ENCODE data around the gene HOXA10. TPM values are rescaled to one million over a fixed set of nuclear protein-coding genes. Genes with fewer than 3 reads are reported as not detected.

Gene HOXA10
- total and polyA plus RNA-seq, 4 donors = 1.5 to 11.2 (median 3.5) TPM

DNA sequence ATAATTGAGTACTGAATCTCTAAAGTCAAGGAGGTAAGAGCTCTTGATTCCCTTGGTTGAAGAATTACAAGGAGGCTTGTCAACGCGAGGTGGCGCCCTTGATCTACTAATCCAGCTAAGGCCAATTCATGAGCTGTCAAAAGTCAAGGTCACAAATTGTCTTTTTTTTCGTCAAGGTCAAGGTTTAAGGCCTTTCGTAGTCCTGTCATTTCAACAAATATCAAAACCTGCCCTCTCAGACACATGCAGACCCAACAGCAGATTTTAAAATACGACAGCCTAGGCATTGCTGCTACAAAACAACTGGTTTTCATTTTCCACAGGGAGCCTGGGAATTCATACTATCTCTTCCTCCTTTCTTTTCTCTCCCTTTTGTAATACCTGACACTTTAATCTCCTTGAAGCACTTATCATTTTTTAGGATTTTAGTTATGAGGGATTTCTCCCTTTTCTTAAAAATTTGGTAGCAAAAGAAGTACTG, 22.2 kb upstream of the HOXA10 start:
- intact Hi-C loops (cut with DNase I) = loop anchor here (5.0 to 10.0 kb wide), 4 partner anchors 718 to 898 kb away; no protein-coding TSS in a partner anchor
- Histone ChIP-seq H3K36me3 (ENCODE audit: control insufficient read depth in 1 of 2, insufficient read depth in 2 of 2, low read length in 1 of 2) (no peaks in the 10 kb centered on the region), H3K9me3 (ENCODE audit: control insufficient read depth, low read length) (no peaks in the 10 kb centered on the region), H3K27me3 (ENCODE audit: control insufficient read depth in 1 of 2, insufficient read depth in 2 of 2, low read length in 1 of 2) (peaks cover 0 to 2% of the 10 kb centered on the region in 2 donors), H3K4me3 (ENCODE audit: low read length in 2 of 2) (no peak overlapping the region), H3K4me1 (ENCODE audit: control insufficient read depth in 1 of 2, insufficient read depth in 2 of 2, low read length in 2 of 2) (no peaks in the 10 kb centered on the region), H3K27ac (ENCODE audit: low read depth in 1 of 2, low read length in 2 of 2) (no peak overlapping the region)
- DNase-seq (peak; percentile 88 to 95), ATAC-seq (ENCODE audit: low FRiP score) (peak; percentile 71)
- WGBS, 2 donors = 4 to 5% methylated on average over 6 of the region's 6 CpGs

DNA sequence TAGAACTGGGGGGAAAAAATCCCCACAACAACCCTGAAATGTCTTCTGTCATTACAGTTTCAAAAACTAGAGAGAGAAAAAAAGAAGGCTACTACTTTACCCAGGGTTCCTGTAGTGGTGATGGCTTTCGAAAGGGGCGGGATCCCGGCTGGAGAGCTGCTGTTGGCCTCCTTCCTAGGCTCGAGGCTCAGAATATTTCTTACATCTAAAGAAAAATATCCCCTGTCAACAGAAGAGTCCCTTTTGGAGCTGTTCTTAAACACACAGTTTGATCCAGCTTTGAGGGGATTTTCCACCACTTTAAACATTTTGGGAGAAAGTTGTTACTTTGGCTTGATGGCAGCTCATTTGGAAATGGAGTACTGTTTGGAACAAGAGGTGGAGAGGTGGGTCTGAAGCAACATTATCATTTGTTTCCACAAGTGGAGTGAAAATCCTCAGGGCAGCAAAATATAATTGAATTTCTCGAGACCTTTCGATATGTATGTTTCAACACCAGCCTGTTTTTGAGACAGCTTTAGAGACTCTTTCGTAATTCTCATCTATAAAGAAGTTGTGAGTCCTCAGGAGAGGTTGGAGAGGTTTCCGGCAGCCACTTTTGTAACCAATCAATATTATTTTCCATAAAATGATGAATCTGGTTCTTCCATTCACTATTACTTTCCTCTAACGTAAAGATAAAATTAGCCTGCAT, 20.7 kb upstream of the HOXA10 start:
- Histone ChIP-seq H3K27ac (ENCODE audit: low read depth in 1 of 2, low read length in 2 of 2) (no peak overlapping the region), H3K27me3 (ENCODE audit: control insufficient read depth in 1 of 2, insufficient read depth in 2 of 2, low read length in 1 of 2) (peaks cover 0 to 2% of the 10 kb centered on the region in 2 donors), H3K9me3 (ENCODE audit: control insufficient read depth, low read length) (no peaks in the 10 kb centered on the region), H3K36me3 (ENCODE audit: control insufficient read depth in 1 of 2, insufficient read depth in 2 of 2, low read length in 1 of 2) (no peaks in the 10 kb centered on the region), H3K4me3 (ENCODE audit: low read length in 2 of 2) (no peak overlapping the region), H3K4me1 (ENCODE audit: control insufficient read depth in 1 of 2, insufficient read depth in 2 of 2, low read length in 2 of 2) (no peaks in the 10 kb centered on the region)
- DNase-seq (no peak), ATAC-seq (ENCODE audit: low FRiP score) (no peak)
- intact Hi-C loops (cut with DNase I) = loop anchor here (5.0 to 10.0 kb wide), 4 partner anchors 720 to 900 kb away; no protein-coding TSS in a partner anchor
- 34 to 41% methylated on average over 9 of the region's 9 CpGs for WGBS, 2 donors

DNA sequence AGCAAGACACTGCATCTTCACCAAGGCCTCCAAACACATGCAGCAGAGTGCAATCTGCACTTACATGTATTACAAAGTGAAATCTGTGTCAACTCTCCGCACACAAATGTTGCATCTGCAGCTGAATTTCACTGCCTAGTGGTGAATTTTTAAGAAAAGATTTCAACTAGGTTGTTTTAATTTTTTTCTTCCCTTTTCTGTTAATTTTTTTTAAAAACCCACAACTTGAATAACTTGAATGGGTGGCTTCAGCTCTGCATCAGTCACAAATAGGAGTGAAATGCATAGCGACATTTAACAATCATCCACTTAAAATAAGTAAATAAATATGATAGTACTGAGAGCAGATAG, 19.9 kb upstream of the HOXA10 start:
- Histone ChIP-seq H3K9me3 (ENCODE audit: control insufficient read depth, low read length) (no peaks in the 10 kb centered on the region), H3K27ac (ENCODE audit: low read depth in 1 of 2, low read length in 2 of 2) (no peak overlapping the region), H3K36me3 (ENCODE audit: control insufficient read depth in 1 of 2, insufficient read depth in 2 of 2, low read length in 1 of 2) (no peaks in the 10 kb centered on the region), H3K4me3 (ENCODE audit: low read length in 2 of 2) (no peak overlapping the region), H3K4me1 (ENCODE audit: control insufficient read depth in 1 of 2, insufficient read depth in 2 of 2, low read length in 2 of 2) (no peaks in the 10 kb centered on the region), H3K27me3 (ENCODE audit: control insufficient read depth in 1 of 2, insufficient read depth in 2 of 2, low read length in 1 of 2) (peaks cover 0 to 2% of the 10 kb centered on the region in 2 donors)
- ATAC-seq (ENCODE audit: low FRiP score) (no peak), DNase-seq (no peak)
- WGBS, 2 donors = 61 to 75% methylated on average over 2 of the region's 2 CpGs
- intact Hi-C loops (cut with DNase I) = loop anchor here (10.0 kb wide), 2 partner anchors 721 to 901 kb away; no protein-coding TSS in a partner anchor

DNA sequence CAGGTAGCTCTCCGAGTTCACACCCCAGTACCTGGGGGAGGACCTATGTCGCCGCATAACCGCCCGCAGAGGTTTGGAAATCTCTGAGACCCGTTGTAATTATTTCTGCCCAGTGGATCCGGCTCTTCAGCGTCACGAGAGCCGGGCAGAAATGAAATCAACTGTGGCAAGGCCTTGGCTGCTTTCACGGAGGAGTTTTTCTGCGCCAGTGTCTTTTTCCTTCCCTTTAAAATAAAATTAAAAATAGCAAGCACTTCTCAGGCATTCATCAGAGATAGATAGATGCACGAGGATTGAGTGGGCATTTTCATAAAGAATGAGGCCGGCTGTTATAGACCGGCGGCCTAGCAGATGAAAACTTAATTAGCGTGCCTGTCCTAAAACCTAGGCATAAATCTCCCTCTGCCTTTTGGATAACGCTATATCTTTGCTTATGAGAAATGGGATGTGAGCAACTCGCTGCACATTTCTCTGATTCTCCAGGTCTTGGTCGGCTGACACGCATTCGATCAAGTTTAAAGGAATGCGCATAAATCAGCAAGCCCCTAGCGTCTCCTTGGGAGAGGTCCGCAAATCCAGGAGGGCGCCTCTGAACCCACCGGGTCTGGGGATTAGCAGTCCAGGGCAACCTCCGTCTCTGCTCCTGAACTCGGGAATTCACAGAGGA, 19.3 kb upstream of the HOXA10 start:
- Histone ChIP-seq H3K9me3 (ENCODE audit: control insufficient read depth, low read length) (no peaks in the 10 kb centered on the region), H3K27me3 (ENCODE audit: control insufficient read depth in 1 of 2, insufficient read depth in 2 of 2, low read length in 1 of 2) (peaks cover 0 to 2% of the 10 kb centered on the region in 2 donors), H3K4me3 (ENCODE audit: low read length in 2 of 2) (no peak overlapping the region), H3K4me1 (ENCODE audit: control insufficient read depth in 1 of 2, insufficient read depth in 2 of 2, low read length in 2 of 2) (no peaks in the 10 kb centered on the region), H3K36me3 (ENCODE audit: control insufficient read depth in 1 of 2, insufficient read depth in 2 of 2, low read length in 1 of 2) (no peaks in the 10 kb centered on the region), H3K27ac (ENCODE audit: low read depth in 1 of 2, low read length in 2 of 2) (no peak overlapping the region)
- ATAC-seq (ENCODE audit: low FRiP score) (no peak), DNase-seq (peak in 1 of 2 donors; percentile 35)
- 31 to 39% methylated on average over 29 of the region's 29 CpGs for WGBS, 2 donors
- intact Hi-C loops (cut with DNase I) = loop anchor here (10.0 kb wide), 2 partner anchors 721 to 901 kb away; no protein-coding TSS in a partner anchor

DNA sequence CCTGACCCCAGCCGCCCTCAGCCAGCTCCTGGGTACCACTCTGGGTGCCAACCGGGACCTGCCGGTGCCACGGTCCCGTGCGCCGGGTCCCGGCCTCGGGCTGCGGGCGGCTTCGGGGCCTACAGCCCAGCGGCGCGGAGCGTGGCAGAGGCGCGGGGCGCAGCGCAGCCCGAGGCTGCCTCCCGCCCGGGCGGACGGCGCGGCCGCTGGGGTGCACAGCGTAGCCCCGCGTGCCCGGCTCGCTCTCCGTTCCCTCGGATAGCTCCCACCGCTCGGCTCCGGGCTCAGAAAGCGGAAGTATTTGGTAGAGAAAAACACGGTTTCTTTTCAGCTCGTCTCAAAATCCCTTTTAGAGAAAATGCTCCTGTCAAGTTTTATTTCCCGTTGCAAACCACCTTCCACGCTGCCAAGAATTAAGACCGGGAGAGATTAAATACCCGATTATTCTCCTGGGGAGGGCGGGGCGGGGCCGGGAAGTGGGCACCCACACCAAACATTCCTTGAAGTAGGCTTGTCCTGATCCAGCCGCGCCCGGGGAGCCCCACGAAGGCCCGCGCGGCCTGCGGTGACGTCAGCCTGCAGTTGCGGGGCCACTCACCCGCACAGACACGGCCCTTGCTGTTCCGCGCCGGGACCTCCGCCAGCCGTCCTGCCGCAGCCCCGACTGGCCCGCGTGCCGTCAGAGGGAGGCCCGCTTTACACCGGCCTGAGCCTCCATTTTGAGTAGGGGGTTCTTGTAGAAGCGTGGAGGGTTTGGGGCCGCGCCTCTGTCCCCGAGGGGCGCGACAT, 18.6 kb upstream of the HOXA10 start:
- intact Hi-C loops (cut with DNase I) = loop anchor here (10.0 kb wide), 2 partner anchors 722 to 902 kb away; no protein-coding TSS in a partner anchor
- peaks cover 0 to 2% of the 10 kb centered on the region in 2 donors for H3K27me3 ChIP-seq (ENCODE audit: control insufficient read depth in 1 of 2, insufficient read depth in 2 of 2, low read length in 1 of 2)
- 3 to 4% methylated on average over 61 to 78 of the region's 78 CpGs for WGBS, 2 donors
- H3K36me3 ChIP-seq (ENCODE audit: control insufficient read depth in 1 of 2, insufficient read depth in 2 of 2, low read length in 1 of 2) = no peaks in the 10 kb centered on the region
- DNase-seq (peak; percentile 55 to 79), ATAC-seq (ENCODE audit: low FRiP score) (peak; percentile 41)
- no peaks in the 10 kb centered on the region for H3K4me1 ChIP-seq (ENCODE audit: control insufficient read depth in 1 of 2, insufficient read depth in 2 of 2, low read length in 2 of 2)
- no peak overlapping the region for H3K4me3 ChIP-seq (ENCODE audit: low read length in 2 of 2)
- no peaks in the 10 kb centered on the region for H3K9me3 ChIP-seq (ENCODE audit: control insufficient read depth, low read length)
- H3K27ac ChIP-seq (ENCODE audit: low read depth in 1 of 2, low read length in 2 of 2) = no peak overlapping the region

DNA sequence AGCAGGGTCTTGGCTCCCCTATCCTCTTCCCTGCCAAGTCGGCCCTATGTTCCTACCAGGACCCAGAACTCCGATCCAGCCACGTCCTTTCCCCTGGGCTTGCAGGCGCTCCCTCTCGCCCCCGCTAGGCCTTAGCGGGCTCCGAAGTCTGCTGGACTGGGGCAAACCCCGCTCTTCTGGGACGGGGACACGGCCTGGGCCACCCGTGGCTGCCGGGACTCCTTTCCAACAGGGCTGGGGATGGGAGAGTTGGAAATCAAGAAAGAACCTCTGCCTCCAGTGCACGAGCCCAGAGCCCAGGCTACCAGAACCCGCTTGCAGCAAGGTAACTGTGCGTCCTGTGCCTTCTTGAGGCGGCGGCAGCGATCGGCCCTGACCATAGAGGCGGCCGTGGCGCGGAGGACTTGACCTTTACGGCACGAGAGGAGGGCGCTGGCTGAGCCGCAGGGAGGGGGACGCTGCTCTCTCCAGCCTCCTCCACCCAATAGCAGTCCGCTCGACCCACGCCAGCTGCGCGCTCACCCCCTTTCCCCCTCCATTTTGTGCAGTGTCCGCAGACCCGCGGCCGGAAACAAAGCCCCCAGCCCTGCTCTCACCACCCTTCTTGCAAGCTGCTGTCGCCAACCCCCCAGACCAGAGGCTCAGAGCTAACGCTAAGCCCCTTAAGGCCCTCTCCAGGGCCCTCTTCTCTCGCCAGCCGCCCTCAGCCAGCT, 17.9 kb upstream of the HOXA10 start:
- DNase-seq (peak; percentile 46 to 74), ATAC-seq (ENCODE audit: low FRiP score) (peak; percentile 9)
- no peak overlapping the region for H3K4me3 ChIP-seq (ENCODE audit: low read length in 2 of 2)
- peaks cover 0 to 2% of the 10 kb centered on the region in 2 donors for H3K27me3 ChIP-seq (ENCODE audit: control insufficient read depth in 1 of 2, insufficient read depth in 2 of 2, low read length in 1 of 2)
- H3K36me3 ChIP-seq (ENCODE audit: control insufficient read depth in 1 of 2, insufficient read depth in 2 of 2, low read length in 1 of 2) = no peaks in the 10 kb centered on the region
- 44 to 49% methylated on average over 41 to 42 of the region's 42 CpGs for WGBS, 2 donors
- intact Hi-C loops (cut with DNase I) = loop anchor here (10.0 kb wide), 2 partner anchors 723 to 903 kb away; no protein-coding TSS in a partner anchor
- H3K9me3 ChIP-seq (ENCODE audit: control insufficient read depth, low read length) = no peaks in the 10 kb centered on the region
- H3K4me1 ChIP-seq (ENCODE audit: control insufficient read depth in 1 of 2, insufficient read depth in 2 of 2, low read length in 2 of 2) = no peaks in the 10 kb centered on the region
- no peak overlapping the region for H3K27ac ChIP-seq (ENCODE audit: low read depth in 1 of 2, low read length in 2 of 2)

DNA sequence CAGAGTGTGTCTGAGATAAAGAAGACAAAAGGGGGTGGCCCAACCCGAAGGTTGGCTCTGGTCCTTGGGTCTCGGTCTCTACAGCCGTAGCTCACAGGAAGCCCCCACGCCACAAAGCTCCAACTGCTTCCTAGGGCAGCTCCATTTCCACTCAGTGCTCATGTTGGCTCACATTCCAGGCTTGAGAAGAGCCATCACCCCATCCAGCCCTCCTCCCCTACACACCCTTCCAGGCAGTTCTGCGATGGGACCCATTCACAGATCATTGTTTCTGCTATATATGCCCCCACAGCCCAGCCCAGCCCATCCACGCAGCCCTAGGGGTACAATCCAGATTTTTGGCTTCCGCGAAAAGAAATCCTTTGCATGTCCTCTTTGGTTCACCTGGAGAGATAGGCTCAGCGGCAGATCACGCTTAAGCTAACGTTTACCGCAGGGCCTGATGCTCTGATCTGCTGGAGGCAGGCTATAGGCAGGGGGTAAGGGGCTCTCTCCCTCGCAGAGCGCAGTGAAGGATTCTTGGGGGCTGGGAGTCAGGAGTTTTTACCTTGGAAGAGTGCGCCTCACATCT, 17.1 kb upstream of the HOXA10 start:
- intact Hi-C loops (cut with DNase I) = loop anchor here (10.0 kb wide), 2 partner anchors 724 to 904 kb away; no protein-coding TSS in a partner anchor
- ATAC-seq (ENCODE audit: low FRiP score) (no peak), DNase-seq (peak in 1 of 2 donors; percentile 60)
- Histone ChIP-seq H3K36me3 (ENCODE audit: control insufficient read depth in 1 of 2, insufficient read depth in 2 of 2, low read length in 1 of 2) (no peaks in the 10 kb centered on the region), H3K27ac (ENCODE audit: low read depth in 1 of 2, low read length in 2 of 2) (no peak overlapping the region), H3K4me3 (ENCODE audit: low read length in 2 of 2) (no peak overlapping the region), H3K4me1 (ENCODE audit: control insufficient read depth in 1 of 2, insufficient read depth in 2 of 2, low read length in 2 of 2) (no peaks in the 10 kb centered on the region), H3K9me3 (ENCODE audit: control insufficient read depth, low read length) (no peaks in the 10 kb centered on the region), H3K27me3 (ENCODE audit: control insufficient read depth in 1 of 2, insufficient read depth in 2 of 2, low read length in 1 of 2) (peaks cover 0 to 2% of the 10 kb centered on the region in 2 donors)
- 81 to 88% methylated on average over 15 of the region's 15 CpGs for WGBS, 2 donors

All from aorta (tissue), 5 donors.